Embryonic facial prominence (tissue), 1 donor: Measurements from ENCODE around the gene MCOLN3.
"Not testable (repeated sequence)": the region's sequence is repeated elsewhere in the genome, so short reads cannot be mapped to it uniquely, and the experiment has no call there.

ENCODE experiments used
- DNase-seq: peaks from one replicate; pipeline ENCODE4 v3.0.0-alpha.2; 2016; ENCODE audit errors: extremely low spot score

MCOLN3 gene

DNA sequence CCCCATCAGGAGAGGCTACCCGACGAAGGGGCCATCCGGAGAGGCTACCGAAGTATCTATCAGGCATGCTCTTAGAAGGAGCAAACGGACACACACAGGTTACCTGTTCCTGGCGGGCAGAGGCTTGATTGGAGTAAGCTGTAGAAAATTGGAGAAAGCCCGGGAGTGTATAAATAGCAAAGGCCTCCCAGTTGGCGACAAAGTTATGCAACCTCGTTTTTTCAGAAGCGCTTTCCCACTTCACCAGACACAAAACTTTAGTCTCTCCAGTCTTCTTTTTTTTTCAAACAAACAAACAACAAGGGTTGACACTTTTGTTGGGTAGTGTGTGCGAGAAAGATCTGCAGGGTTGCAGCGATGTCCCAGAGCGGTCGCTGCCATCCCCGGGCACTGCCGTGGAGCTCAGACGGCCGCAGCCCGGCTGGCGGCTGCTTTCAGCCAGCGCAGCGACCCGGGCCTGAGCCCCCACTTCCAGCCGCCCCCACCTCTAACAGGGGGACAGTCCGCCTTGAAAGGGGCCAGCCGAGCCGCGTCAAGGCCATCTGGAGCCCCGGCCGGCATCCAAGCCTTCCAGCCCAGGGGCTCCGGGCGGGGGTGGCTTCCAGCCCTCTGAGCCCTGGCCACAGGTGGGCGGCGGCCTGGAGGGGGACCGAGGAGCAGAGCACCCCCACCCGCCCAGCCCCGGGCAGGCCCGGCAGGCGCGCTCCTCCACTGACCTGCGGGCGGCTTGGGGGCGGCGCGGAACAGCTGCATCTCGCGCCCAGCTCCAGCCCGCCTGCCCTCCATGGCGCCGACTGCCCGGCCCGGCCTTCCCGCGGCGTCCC is 616 bp downstream of the MCOLN3 start:
- no peak for DNase-seq

DNA sequence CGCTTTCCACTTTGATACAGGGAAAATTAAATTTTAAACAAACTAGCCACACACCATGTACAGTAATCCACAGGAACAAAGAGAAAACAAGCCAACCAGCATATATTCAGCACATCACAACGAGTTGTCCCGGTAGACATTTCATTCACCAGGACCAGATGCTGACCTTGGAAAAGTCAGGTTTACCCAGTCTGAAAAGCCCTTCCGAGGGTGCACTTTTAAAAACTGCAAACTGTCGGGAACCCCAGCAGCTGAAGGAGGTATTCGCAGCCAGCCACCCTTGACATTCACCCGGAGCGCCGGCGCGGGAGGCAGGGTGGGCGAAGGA is 1.2 kb downstream of the MCOLN3 start:
- DNase-seq, result no peak

DNA sequence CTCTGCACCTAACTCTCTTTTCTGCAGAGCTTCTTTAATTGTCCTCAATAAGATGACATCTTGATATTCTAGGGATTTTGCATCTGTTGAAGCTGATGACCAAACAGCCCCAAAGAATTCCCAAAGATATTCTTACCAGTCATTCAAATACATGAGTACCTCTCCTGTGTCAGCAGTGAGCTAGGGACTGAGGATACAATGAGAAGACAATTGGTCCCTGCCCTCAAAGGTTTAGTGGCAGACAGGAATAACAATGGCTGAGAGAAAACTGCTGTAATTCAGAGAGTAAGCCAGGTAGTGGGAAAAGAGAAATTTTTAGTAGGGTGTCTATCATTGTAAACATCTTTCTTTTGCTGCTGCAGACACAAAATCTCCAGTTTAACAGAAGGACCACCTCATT is 5.9 kb downstream of the MCOLN3 start:
- DNase-seq, result no peak

DNA sequence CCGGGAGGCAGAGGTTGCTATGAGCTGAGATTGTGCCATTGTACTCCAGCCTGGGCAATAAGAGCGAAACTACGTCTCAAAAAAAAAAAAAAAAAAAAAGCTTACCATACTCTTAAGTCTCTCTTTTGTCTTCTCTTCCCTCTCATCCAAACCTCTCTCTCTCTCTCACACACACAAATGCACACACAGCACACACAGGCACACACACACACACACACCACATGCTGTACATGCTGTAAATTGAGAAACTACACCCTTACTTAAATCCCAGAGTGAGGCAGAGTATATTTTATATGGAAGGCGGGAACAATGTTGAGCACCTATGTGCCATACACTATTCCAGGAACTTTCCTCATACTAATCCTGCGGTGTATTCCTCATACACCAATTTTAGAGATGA is 6.5 kb downstream of the MCOLN3 start:
- no peak for DNase-seq

DNA sequence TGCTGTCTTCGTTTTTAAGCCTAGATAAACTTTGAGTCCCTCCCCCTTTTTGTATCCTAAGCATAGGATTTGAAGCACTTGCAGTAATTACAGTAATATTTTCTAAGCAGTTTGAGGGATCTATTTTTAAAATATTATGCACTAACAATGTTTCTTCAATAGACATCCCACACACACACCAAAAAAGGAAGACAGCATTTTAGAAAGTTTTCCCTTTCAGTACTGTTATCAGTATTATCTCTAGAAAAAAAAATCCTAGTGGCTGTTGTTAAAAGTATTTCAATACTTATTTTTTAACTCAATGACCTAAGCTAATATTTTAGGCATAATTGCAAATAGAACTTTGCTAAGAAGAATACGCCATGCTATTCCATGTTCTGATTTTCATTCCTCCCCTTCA is 15.1 kb downstream of the MCOLN3 start:
- DNase-seq, result no peak

DNA sequence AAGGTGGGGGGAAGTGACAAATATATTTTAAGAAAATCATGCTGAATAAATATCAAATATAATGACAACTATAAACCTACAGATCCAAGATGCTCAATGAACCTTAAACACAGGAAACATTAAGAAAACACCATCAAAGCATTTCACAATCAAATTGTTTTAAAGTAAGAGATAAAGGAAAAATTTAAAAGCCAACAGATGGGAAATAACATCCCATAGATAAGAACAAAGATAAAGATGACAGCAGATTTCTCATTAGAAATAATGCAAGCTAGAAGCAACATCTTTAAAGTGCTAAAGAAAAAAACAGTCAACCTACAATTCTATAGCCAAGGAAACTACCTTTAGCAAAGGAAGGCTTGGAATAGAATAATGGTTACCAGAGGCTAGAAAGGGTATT is 17.8 kb downstream of the MCOLN3 start:
- no peak for DNase-seq

DNA sequence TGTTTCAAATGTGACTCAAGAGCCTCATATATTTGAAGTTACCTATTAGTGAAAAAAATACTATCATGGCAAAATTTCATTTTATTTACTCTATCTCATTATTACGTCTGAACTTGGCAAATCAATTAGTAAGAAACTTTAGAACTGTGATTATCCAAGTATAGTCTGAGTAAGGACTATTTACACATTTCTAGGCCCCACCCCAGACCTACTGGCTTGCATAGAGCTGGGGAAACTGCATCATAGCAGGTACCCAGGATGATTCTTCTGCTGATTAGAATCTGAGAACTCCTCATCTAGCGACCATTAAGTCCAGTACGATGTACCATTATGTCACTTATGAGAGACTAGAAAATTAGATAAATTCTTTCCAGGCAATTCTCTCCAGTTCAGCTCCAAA is 20.1 kb downstream of the MCOLN3 start:
- no peak for DNase-seq

DNA sequence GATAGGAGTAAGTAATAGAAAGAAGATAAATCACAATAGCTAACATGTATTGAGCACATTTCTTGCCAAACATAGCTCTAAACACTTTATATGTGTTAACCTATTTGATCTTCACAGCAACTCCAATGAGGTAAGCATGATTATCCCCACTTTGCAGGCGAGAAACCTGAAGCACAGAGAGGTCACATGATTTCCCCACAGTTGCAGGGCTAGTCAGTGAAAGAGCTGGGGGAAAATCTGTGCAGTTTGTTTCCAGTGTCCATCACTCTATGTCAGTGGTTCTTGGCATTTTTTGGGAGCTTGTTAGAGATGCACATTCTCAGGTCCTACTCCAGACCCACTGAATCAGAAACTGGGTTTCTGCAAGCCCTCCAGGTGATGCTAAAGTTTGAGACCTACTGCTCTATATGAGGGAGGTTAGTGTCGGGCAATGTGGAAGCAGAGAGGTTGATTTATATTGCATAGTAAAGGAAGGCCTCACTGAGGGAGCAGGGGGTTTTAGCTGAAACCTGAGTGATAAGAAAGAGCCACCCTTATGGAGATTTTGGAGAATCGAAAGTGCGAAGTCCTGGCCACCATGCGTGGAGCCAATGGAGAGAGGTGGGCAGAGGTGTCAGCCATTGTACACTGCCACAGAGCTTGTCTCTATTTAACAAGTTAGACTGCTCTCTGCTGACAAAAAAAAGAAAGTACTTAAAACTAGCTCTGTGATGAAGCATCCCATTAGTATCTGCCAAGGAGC is 20.9 kb downstream of the MCOLN3 start:
- DNase-seq, result no peak

DNA sequence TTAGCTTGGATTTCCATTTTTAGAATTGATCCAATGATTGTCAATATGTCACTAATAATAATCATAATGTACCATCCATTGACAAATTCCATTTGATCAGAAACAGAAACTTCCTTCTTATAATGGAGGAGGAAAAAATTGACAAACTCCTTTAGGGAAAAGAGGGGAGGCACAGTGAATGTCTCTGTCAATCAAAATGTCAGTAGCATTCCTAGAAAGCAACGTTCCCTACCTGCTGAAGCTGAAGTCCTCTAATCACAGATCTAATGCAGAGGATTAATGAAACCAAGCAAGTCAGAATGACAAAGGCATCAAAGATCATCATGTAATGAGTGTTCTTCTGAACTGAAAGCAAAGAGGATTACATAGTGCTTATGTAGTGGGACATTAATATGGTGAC is 22.4 kb downstream of the MCOLN3 start:
- no peak for DNase-seq

DNA sequence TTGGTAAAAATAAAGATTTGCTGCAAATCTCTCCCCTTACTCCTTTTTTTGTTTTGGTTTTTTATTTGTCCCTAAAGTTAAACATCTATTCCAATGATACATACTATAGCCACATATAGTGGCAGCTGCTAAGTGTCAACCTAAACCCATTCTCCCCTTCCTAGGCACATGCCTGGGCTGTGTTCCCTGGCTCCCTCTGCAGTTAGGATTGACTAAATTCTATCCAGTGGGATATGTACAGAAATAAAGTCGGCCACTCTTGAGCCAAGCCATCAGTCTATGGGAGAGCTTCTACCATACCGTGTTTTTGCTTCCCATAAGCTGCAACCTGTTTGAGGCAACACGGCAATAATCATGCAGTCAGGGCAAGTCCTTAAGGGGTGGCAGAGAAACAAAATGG is 23.6 kb downstream of the MCOLN3 start:
- no peak for DNase-seq

DNA sequence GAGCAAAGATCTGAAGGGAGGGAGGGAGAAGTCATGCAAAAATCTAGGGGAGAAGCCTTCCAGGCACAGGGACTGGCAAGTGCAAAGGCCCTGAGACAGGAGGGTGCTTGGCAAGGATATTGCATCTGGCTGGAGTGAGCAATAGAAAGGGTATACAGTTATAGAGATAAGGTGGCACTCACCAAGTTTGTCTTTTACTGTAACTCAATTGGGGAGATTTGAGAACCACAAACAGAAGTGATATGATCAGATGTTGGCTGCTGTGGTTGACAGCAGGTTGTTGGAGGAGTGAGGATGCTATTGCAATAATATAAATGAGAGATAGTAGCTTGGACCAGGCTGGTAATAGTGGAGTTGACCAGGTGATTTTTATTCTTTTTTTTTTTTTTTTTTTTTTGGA is 25.6 kb downstream of the MCOLN3 start:
- DNase-seq, result no peak

DNA sequence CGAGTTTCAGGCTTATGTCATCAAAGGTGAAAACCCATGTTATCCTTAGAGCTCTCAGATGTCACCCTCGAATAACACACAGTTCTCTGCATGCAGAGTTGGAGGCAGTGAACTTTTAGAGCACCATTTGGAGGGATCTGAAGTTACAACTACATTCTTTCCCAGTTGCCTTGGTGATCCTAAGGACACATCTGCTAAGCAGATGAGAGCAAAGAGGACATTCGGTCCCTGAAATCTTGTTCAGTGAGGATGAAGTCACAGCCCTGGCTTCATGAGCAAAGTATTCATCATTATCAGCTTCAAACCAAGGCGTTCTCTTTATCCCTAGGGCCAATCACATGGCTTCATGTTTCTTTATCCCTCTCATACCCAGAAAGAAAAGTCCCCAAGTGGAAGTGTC is 28.3 kb downstream of the MCOLN3 start:
- DNase-seq, result no peak

DNA sequence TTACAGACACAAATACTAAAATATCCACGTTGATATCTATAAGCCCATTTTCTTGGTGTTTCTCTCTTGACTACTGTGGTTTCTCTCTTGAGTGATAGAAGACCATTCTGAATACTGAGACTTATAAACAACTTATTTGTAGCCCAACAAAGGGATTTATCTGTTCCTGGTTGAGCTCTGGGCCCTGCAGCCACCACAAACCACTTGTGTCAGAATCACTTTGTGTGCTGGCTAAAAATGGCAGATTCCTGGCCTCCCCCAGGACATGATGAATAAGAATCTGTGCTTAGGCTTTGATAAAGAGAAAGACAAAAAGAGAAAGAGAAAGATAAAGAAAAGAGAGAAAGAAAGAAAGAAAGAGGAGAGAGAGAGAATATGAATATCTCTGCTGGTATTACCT is 32.5 kb downstream of the MCOLN3 start:
- DNase-seq, result no peak

DNA sequence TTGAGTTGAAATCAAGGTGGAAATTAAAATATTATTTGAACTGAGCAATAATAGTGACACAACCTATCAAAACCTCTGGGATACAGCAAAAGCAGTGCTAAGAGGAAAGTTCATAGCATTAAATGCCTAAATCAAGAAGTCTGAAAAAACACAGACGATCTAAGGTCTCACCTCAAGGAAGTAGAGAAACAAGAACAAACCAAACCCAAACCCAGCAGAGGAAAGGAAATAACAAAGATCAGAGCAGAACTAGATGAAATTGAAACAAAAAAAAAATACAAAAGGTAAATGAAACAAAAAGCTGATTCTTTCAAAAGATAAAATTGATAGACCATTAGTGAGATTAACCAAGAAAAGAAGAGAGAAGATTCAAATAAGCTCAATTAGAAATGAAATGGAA is 42.7 kb downstream of the MCOLN3 start:
- DNase-seq, result not testable (repeated sequence)

DNA sequence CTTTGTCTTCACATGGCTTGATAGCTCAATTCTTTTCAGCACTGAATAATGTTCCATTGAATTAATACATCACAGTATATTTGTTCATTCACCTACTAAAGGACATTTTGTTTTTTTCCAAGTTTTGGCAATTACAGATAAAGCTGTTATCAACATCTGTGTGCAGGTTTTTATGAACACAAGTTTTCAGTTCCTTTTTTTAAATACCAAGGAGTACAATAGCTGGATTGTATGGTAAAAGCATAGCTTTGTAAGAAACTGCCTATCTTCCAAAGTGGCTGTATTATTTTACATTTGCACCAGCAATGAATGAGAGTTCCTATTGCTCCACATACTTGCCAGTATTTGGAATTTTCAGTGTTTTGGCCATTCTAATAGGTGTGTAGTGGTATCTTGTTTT is 46.6 kb downstream of the MCOLN3 start:
- DNase-seq, result no peak

DNA sequence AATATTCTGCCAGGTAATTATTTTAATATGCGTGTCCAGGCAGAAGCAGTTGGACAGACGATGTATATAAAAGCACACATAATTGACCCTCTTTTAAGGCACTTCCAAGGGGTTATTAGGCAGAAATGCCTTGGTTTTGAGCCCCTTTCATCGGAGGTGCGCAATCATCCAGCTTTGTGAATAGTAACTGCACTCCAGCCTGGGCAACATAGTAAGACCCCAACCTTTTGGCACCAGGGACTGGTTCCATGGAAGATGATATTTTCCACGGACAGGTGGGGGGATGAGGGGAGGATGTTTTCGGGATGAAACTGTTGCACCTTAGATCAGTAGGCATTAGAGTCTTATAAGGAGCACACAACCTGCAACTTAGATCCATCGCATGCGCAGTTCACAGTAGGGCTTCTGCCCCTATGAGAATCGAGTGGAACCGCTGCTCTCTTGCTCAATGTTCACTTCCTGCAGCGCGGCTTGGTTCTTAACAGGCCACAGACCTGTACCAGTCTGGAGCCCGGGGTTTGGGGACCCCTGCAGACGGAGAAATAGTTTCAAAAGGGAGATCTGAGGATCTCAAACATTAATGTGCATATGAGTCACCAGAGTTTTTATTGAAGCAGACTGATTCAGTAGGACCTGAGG is 49.5 kb downstream of the MCOLN3 start:
- no peak for DNase-seq

DNA sequence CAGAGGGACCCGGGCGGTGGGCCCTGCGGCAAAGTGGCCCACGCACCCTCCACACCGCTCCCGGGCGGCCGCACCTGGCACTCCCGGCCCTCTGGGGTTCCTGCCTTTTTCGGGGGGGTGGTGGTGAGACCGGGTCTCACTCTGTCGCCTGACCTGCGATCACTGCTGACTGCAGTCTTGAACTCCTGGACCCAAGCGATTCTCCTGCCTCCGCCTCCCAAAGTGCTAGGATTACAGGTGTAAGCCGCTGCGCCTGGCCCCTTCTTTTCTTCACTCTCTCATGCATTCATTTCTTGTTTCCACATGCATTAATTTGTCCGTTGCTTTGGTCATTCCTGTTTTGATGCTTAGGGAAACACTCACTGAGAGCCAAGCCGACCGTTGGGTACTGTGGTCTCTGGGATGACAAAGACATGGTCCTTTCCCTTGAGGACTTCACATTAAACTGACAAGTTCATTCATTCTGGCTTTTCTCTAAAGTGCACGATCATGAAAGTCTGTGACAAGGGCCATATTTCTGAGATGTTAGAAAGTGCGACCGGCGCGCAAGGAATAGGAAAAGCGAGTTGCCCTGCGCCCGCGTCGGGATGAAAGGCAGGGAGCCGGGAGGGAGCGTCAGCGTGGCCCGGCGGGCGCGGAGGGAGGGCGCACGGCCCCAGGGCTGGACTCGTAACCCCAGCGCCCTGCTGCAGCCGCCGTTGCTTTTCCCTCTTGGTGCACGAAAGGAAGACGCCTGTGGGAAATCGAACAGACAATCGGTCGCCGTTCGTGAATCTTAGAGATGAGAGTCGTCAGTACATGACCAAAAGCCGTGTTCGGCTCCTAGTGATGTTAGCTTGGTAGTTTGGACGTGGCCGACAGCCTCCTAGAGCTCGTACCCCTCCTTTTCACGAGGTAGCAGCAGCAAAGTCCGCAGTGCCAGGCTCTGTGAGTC is 50.4 kb downstream of the MCOLN3 start:
- DNase-seq, result no peak

DNA sequence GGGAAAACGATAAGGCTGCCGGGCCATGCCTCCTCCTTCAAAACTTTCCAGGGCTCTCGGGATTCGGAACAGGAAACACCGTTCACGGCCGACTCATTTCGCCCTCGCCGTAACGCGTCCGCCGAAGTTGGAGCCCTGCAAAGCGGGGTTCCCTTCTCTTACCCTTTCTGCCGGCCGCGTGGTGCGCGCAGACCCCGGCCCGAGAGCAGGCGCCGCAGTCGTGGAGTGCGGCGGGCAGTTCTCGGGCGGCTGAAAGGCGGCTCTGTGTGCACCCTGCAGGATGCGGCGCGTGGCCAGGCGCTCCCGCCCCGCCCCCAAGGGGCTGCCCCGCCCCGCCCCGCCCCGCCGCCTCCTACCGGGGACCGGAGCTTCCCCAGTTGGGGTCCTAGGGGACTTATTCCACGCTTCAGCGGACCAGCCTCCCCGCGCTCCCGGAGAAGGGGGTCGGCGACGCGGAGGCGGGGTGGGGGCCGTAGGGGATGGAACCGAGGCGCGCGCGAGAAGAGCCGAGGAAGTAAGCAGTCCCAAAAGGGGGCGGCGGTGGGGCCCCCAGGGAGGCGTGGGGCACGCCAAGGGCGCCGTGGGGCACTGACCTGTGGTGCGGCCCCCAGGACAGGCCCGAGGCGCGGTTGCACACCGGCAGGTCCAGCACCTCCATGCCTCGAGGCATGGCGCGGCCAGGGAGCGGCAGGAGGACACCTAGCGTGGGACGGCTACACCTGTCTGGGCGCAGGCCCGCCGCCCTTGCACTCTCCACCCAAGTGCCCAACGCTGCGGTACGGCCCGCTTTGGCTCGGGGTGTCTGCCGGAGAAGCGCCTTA is 51.2 kb downstream of the MCOLN3 start, which contains the start of gene MCOLN2:
Gene MCOLN2 (minus strand): TSS at position 268 of the 821 bp plus-strand sequence. CDS start 241 bp downstream, at position 27.
- DNase-seq, result no peak

DNA sequence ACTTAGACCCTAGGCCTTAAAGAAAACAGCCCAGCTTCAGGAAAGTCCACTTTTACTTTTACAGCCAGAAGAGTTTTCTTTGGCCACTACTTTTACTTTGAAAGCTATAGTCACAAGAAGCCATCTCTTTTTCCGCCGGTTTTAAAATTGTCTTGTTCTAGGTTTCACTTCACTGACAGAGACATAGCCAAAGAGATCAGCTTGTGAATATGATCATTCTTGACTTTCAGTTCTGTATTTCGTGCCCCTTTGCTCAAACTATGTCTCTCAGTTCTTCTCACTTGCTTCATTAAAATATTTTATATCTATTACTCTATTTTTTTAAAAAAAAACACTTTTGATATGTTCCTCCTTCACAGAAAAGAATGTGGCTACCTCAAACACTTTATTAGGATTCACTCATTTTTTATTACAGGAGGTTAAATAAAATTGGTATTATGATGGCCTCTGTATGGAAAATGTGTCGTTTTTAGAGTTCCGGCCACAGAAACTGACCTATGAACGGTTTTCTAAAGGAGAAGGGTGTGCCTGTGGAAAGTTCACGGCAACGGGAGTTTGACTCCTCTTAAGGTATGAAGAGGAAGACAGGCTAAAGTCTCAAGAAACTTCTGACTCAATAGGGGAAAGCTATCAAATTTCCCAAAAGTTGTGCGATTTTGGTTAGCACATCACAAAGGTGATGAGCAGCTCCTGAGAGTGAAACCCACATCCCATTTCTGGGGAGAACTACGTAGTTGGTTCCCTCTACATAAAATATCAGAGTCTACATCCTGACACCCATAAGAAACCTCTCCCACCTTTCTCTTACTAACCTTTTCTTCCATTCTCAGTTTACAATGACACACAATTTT is 52.6 kb downstream of the MCOLN3 start:
- no peak for DNase-seq
